K562 (cell line): ENCODE measurements around the gene DDAH2. TPM values are rescaled to one million over a fixed set of nuclear protein-coding genes. Genes with fewer than 3 reads are reported as not detected.

Source experiments
- CC2D1A ChIP-seq: fragments of 450-650 bp; IDR thresholded peaks from 2 replicates; pipeline ENCODE4 v1.6.1; 2017; ENCODE audit warnings: mild to moderate bottlenecking
- DIDO1 ChIP-seq: fragments of 450-650 bp; IDR thresholded peaks from 2 replicates; pipeline ENCODE4 v1.6.1; 2016; ENCODE audit warnings: low read depth, missing biosample characterization, missing genetic modification characterization
- HMGN3 ChIP-seq: IDR thresholded peaks from 2 replicates; pipeline ENCODE4 v1.6.1; 2011; ENCODE audit warnings: borderline replicate concordance, low read depth, mild to moderate bottlenecking, mixed read lengths, low read length; ENCODE audit not compliant: insufficient read length; ENCODE audit errors: extremely low read depth
- JUN ChIP-seq, 2 experiments: sonication (generic) in 1 of 2; formaldehyde crosslinking in 1 of 2; IDR thresholded peaks; 2 replicates each; pipeline versions ENCODE4 v1.6.1 to v1.8.0; 2012 to 2022; ENCODE audit warnings: borderline replicate concordance in 2 of 2, mild to moderate bottlenecking in 2 of 2, improper control_type of control experiment in 1 of 2, low read depth in 1 of 2, low read length in 1 of 2, missing genetic modification reagents in 1 of 2
- NUFIP1 ChIP-seq: fragments of 450-650 bp; IDR thresholded peaks from 2 replicates; pipeline ENCODE4 v1.6.1; 2018; ENCODE audit not compliant: partially characterized antibody
- PCBP2 ChIP-seq: fragments of 200-400 bp; formaldehyde crosslinking; IDR thresholded peaks from 2 replicates; pipeline ENCODE4 v1.6.1; 2018; ENCODE audit warnings: low read length, low read depth, mild to moderate bottlenecking, moderate library complexity; ENCODE audit not compliant: poor library complexity, severe bottlenecking
- POLR2AphosphoS5 ChIP-seq: IDR thresholded peaks from 2 replicates; pipeline ENCODE4 v1.6.1; 2011; ENCODE audit warnings: mild to moderate bottlenecking, low read depth, low read length, moderate library complexity; ENCODE audit not compliant: control insufficient read depth, insufficient read depth
- RBM39 ChIP-seq: fragments of 200-400 bp; formaldehyde crosslinking; optimal IDR thresholded peaks from 2 replicates; pipeline ENCODE3; 2018; ENCODE audit warnings: low read depth, low read length
- SNRNP70 ChIP-seq: fragments of 200-400 bp; formaldehyde crosslinking; optimal IDR thresholded peaks from 2 replicates; pipeline ENCODE3; 2017; ENCODE audit warnings: low read depth, low read length
- SRSF7 ChIP-seq: fragments of 200-400 bp; formaldehyde crosslinking; optimal IDR thresholded peaks from 2 replicates; pipeline ENCODE3; 2017; ENCODE audit warnings: mild to moderate bottlenecking, low read depth, low read length
- ZNF217 ChIP-seq: sonication (generic); formaldehyde crosslinking; IDR thresholded peaks from 2 replicates; pipeline ENCODE4 v1.8.0; 2022; ENCODE audit warnings: mild to moderate bottlenecking, missing genetic modification reagents
- ZNF707 ChIP-seq: fragments of 250-450 bp; sonication (Bioruptor Pico); conservative IDR thresholded peaks from 2 replicates; pipeline ENCODE4 v1.8.0; 2022; ENCODE audit warnings: inconsistent platforms, mild to moderate bottlenecking, moderate library complexity
- polyA plus RNA-seq, 8 experiments: library from polyadenylated mRNA; depleted of rRNA in 4 of 8; stranded (reverse) in 5 of 8; unstranded in 3 of 8; fragments of >200 nt; fragmentation: Nextera tagmentation in 2 of 8; fragmentation: Illumina TruSeq in 1 of 8; extraction: Ambion mirVana in 2 of 8; extraction: Trizol in 1 of 8; gene quantifications; 2 replicates each; pipeline versions ENCODE4 v1.2.1 to v1.2.3, GENCODE V29; 2011 to 2014; ENCODE audit warnings: inconsistent platforms in 1 of 8, missing spikeins in 1 of 8
- total RNA-seq, 7 experiments: library from RNA; depleted of rRNA in 6 of 7; stranded (reverse); fragments of >200 nt in 6 of 7; fragmentation: Illumina TruSeq in 2 of 7; extraction: Trizol in 2 of 7; gene quantifications; 2 replicates each; pipeline versions ENCODE4 v1.2.1 to v1.2.3, GENCODE V29; 2011 to 2021; ENCODE audit warnings: low replicate concordance in 1 of 7
- TF ChIP-seq, protein P1 (sequence below): IDR thresholded peaks from 2 replicates; pipeline ENCODE4 v1.6.1; 2014; ENCODE audit warnings: antibody characterized with exemption
- TF ChIP-seq, protein P2 (sequence below): fragments of 450-650 bp; IDR thresholded peaks from 2 replicates; pipeline ENCODE4 v1.6.1; 2018; ENCODE audit not compliant: partially characterized antibody
- TF ChIP-seq, protein P3 (sequence below): fragments of 200-800 bp; sonication (Bioruptor generic); IDR thresholded peaks from 2 replicates; pipeline ENCODE4 v1.6.1; 2016; ENCODE audit warnings: missing genetic modification characterization, missing compliant biosample characterization

Gene DDAH2
- total and polyA plus RNA-seq, 9 of the 15 experiments (the other 6 are each of a cell fraction or from before 2014, with no cell fraction given) = 1.8 to 45.4 (median 21.4) TPM

DNA sequence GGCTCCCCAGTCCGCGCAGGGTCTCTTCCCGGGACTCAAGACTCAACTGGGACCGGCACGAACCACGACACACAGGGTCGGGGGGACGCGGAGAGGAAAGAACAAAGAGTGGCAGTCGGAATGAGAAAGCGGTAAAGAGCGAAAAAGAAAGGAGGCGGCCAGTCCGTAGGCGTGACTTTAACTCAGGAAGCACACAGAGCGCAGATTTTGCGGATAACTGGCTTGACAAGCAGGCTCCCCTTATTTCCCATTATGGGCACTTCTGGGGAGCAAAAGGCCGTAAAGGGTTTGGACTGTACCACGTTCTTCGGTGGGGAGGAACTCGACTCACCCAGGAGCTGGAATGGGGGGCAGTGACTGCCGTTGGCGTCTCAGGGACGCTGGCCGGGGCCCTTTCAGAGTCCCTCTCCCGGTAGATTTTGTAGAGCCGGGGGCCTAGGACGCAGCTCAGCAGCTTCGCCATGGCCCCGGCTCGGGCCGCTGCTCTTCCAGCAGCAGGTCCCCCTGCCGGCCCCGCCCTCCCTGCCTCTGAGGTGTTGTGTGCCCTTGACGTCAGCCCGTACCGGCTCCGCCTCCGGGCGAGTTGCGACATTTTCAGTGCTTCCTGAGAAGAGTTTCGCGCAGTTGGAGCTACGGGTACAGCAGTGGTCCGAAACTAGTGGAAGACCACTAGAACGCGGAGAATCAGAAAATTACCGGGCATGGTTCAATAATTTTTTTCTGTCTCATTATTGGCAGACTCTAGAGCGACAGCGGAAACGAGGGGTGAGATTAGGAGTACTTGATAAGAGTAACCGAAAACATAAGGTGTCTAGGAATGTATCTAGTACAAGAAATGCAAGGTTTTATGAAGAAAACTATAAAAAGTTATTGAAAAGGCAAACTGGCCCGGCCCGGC is 26.0 kb downstream of the DDAH2 start, which contains the start of gene ABHD16A (continued):
- TF ChIP-seq, protein P1, sequence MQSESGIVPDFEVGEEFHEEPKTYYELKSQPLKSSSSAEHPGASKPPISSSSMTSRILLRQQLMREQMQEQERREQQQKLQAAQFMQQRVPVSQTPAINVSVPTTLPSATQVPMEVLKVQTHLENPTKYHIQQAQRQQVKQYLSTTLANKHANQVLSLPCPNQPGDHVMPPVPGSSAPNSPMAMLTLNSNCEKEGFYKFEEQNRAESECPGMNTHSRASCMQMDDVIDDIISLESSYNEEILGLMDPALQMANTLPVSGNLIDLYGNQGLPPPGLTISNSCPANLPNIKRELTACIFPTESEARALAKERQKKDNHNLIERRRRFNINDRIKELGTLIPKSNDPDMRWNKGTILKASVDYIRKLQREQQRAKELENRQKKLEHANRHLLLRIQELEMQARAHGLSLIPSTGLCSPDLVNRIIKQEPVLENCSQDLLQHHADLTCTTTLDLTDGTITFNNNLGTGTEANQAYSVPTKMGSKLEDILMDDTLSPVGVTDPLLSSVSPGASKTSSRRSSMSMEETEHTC = peak; percentile 7; the same call in 1 of the 2 replicates
- TF ChIP-seq, protein P2, sequence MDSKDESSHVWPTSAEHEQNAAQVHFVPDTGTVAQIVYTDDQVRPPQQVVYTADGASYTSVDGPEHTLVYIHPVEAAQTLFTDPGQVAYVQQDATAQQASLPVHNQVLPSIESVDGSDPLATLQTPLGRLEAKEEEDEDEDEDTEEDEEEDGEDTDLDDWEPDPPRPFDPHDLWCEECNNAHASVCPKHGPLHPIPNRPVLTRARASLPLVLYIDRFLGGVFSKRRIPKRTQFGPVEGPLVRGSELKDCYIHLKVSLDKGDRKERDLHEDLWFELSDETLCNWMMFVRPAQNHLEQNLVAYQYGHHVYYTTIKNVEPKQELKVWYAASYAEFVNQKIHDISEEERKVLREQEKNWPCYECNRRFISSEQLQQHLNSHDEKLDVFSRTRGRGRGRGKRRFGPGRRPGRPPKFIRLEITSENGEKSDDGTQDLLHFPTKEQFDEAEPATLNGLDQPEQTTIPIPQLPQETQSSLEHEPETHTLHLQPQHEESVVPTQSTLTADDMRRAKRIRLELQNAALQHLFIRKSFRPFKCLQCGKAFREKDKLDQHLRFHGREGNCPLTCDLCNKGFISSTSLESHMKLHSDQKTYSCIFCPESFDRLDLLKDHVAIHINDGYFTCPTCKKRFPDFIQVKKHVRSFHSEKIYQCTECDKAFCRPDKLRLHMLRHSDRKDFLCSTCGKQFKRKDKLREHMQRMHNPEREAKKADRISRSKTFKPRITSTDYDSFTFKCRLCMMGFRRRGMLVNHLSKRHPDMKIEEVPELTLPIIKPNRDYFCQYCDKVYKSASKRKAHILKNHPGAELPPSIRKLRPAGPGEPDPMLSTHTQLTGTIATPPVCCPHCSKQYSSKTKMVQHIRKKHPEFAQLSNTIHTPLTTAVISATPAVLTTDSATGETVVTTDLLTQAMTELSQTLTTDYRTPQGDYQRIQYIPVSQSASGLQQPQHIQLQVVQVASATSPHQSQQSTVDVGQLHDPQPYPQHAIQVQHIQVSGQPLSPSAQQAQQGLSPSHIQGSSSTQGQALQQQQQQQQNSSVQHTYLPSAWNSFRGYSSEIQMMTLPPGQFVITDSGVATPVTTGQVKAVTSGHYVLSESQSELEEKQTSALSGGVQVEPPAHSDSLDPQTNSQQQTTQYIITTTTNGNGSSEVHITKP = peak; percentile 99
- TF ChIP-seq POLR2AphosphoS5 (peak; percentile 91), SRSF7 (no peak), RBM39 (peak; percentile 90), SNRNP70 (no peak), JUN (IDR thresholded peaks at IDR 0.05; ENCODE audit: borderline replicate concordance, low read depth, low read length) (peak; percentile 80), JUN (CRISPR knock-in tag; IDR thresholded peaks at IDR 0.05; ENCODE audit: borderline replicate concordance) (0 out of 2 replicates have a peak, but pooled peaks have one; percentile 24), PCBP2 (no peak), CC2D1A (0 out of 2 replicates have a peak, but pooled peaks have one; percentile 8), NUFIP1 (peak; percentile 84), HMGN3 (peak; percentile 96), DIDO1 (tag) (peak; percentile 53; the same call in 1 of the 2 replicates), ZNF217 (CRISPR knock-in tag) (no peak; the same call in 1 of the 2 replicates), ZNF707 (CRISPR knock-in tag) (0 out of 2 replicates have a peak, but pooled peaks have one; percentile 24)
- TF ChIP-seq, protein P3, sequence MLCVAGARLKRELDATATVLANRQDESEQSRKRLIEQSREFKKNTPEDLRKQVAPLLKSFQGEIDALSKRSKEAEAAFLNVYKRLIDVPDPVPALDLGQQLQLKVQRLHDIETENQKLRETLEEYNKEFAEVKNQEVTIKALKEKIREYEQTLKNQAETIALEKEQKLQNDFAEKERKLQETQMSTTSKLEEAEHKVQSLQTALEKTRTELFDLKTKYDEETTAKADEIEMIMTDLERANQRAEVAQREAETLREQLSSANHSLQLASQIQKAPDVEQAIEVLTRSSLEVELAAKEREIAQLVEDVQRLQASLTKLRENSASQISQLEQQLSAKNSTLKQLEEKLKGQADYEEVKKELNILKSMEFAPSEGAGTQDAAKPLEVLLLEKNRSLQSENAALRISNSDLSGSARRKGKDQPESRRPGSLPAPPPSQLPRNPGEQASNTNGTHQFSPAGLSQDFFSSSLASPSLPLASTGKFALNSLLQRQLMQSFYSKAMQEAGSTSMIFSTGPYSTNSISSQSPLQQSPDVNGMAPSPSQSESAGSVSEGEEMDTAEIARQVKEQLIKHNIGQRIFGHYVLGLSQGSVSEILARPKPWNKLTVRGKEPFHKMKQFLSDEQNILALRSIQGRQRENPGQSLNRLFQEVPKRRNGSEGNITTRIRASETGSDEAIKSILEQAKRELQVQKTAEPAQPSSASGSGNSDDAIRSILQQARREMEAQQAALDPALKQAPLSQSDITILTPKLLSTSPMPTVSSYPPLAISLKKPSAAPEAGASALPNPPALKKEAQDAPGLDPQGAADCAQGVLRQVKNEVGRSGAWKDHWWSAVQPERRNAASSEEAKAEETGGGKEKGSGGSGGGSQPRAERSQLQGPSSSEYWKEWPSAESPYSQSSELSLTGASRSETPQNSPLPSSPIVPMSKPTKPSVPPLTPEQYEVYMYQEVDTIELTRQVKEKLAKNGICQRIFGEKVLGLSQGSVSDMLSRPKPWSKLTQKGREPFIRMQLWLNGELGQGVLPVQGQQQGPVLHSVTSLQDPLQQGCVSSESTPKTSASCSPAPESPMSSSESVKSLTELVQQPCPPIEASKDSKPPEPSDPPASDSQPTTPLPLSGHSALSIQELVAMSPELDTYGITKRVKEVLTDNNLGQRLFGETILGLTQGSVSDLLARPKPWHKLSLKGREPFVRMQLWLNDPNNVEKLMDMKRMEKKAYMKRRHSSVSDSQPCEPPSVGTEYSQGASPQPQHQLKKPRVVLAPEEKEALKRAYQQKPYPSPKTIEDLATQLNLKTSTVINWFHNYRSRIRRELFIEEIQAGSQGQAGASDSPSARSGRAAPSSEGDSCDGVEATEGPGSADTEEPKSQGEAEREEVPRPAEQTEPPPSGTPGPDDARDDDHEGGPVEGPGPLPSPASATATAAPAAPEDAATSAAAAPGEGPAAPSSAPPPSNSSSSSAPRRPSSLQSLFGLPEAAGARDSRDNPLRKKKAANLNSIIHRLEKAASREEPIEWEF (CRISPR knock-in tag) = peak; percentile 99
